GM10248 (cell line): ENCODE measurements around the gene PDLIM7.

Experiments used
- CTCF ChIA-PET: fragments of 300-600 bp; sonication (Branson Sonifier 250); formaldehyde crosslinking; extraction: SDS; loops from one replicate; lab custom pipeline; 2021; ENCODE audit warnings: antibody characterized with exemption; lab: Yijun Ruan, JAX
- POLR2A ChIA-PET: fragments of 350-650 bp; sonication (Branson Sonifier 250); formaldehyde crosslinking; extraction: SDS; loops from one replicate; lab custom pipeline; 2020; ENCODE audit warnings: antibody characterized with exemption; lab: Yijun Ruan, JAX
- DNase-seq: peaks from one replicate; pipeline ENCODE4 v3.0.0; 2012; ENCODE audit errors: extremely low spot score
- TF ChIP-seq, protein P1 (sequence below): IDR thresholded peaks from 2 replicates; pipeline ENCODE4 v1.5.1; 2012; ENCODE audit warnings: mild to moderate bottlenecking, low read depth; ENCODE audit errors: extremely low read depth, missing control alignments, control extremely low read depth

The PDLIM7 gene

DNA sequence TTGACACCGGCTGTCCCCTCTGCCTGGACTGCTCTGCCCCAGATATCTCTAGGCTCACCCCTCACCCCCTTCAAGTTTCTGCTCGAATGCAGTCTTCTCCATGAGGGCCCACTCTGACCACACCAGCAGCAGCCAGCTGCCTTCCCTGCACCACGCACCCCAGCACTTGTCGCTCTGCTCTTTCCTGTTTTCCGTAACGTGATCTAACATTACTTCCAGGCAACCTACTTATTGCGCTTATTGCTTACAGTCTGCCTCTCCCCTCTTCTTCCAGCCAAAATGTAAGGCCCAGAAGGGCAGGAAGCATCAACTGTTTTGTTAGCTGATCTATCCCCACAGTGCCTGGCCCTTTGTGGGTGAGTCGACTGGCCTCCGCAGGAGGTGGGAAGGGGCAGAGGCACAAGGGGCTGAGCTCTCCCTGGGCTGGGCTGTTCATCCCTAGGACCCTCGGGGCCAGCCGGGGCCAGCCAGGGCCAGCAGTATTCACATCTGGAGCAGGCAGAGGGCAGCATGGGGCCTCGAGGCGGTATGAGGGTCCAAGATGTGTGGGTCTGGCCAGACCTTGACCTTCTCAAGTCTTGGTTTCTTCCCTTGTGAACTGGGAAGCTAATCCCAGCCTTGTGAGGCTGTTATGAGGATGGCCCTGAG, 12.4 kb downstream of the PDLIM7 start:
- DNase-seq, result no peak
- CTCF ChIA-PET, result interaction anchor here (1.0 to 1.5 kb wide), 4 partner anchors 16 to 95 kb away, joined by 3 to 4 read pairs (median 4); no protein-coding TSS in a partner anchor
- TF ChIP-seq, protein P1, sequence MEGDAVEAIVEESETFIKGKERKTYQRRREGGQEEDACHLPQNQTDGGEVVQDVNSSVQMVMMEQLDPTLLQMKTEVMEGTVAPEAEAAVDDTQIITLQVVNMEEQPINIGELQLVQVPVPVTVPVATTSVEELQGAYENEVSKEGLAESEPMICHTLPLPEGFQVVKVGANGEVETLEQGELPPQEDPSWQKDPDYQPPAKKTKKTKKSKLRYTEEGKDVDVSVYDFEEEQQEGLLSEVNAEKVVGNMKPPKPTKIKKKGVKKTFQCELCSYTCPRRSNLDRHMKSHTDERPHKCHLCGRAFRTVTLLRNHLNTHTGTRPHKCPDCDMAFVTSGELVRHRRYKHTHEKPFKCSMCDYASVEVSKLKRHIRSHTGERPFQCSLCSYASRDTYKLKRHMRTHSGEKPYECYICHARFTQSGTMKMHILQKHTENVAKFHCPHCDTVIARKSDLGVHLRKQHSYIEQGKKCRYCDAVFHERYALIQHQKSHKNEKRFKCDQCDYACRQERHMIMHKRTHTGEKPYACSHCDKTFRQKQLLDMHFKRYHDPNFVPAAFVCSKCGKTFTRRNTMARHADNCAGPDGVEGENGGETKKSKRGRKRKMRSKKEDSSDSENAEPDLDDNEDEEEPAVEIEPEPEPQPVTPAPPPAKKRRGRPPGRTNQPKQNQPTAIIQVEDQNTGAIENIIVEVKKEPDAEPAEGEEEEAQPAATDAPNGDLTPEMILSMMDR, result no peak
- POLR2A ChIA-PET, result no interaction called here

DNA sequence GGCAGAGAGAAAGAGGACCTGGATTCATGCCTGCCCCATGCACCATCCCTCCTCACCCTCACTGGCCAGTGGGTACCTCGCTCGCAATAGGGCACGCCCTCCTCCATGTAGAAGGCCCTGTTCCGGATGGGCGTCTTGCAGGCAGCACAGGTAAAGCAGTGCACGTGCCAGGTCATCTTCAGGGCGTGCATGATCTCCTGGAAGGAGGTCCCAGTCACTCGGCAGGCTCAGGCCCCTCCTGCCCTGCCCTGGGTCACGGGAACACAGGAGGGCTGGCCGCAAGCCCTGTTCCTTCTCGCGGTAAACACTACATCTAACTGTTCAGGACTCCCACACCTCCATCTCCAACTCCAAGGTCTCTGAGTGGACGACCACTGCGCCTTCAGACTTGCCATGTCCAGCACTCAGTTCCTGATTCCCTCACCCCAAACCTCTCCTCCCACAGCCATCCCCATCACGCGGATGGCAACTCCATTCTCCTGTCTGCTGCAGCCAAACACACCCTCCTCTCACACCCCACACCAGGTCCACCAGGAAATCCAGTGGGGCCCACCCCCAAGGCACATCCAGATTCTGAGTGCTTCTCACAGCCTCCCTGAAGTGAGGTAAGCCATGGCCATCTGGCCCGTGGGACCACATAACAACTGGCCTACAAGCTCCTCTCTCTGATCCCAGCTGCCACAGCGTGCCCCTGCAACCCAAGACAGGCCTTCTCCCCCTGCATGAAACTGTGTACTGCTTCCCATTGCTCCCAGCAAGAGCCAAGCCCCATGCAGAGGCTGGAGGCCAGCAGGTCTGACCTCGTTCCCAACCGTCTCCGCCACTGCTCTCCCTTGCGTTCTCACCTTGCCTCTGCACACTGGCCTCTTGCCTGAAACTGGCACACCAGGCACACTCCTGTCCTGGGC, 13.2 kb downstream of the PDLIM7 start:
- POLR2A ChIA-PET, result no interaction called here
- CTCF ChIA-PET, result no interaction called here
- TF ChIP-seq, protein P1, result no peak
- DNase-seq, result no peak

DNA sequence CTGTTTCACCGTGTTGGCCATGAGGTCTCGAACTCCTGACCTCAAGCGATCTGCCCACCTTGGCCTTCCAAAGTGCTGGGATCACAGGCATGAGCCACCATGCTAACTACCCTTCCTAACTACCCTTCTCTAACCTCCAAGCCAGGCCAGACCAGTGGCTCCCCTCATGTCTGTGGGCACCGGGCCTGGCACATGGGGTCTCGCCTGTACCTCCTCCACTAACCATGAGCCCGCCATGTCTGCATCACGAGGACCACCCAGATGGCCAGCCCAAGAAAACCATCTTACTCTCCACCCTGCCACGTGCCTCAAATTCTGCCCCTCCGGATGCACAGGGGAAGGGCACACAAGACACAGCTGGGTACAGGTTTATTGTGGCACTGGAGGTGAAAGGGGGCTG, 14.4 kb downstream of the PDLIM7 start:
- CTCF ChIA-PET, result no interaction called here
- TF ChIP-seq, protein P1, result no peak
- no peak for DNase-seq
- POLR2A ChIA-PET, result interaction anchor here (0.7 kb wide), 1 partner anchor 12 kb away, joined by 5 read pairs; no protein-coding TSS in a partner anchor

DNA sequence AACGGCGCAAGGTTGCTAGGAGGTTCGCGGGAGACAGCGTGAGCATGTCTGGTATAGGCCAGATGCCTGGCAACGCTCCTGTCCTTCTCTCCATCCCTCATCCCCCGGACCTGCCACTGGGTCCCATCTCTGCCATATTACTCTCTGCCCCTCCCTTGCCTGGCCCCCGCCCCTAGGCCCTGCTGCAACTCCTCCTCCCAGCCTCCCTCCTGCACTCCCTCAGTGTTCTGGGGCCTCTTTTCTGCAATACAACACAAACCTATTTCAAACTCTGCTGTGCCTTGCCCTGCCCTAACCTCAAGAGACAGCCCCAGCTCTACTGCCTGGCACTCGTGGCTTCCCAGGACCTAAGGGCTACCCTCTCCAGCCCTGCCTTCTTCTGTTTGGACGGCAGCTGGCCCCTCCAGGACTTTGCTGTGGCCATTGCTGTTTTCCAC, 15.0 kb downstream of the PDLIM7 start:
- ChIA-PET CTCF (no interaction called here), POLR2A (interaction anchor here (0.7 kb wide), 1 partner anchor 13 kb away, joined by 5 read pairs; no protein-coding TSS in a partner anchor)
- TF ChIP-seq, protein P1, result no peak
- DNase-seq, result no peak

DNA sequence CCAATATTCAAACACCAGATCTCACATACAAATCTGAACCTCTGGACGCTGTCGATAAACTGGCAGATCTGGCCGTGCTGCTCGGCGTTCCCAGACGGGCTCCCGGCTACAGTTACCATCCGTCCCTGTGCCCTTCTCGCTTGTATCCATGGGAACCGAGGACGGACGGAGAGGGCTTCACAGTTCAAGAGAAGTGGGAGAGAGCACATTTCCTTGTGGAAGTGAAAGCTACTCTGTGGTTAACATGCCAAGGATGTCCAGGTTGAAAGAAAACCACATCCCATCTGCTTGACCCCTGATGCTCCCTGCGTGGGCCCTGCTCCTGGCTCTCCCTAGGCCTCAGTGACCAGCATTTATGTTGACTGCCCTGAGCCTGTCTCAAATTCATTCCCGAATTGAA, 17.6 kb downstream of the PDLIM7 start:
- ChIA-PET CTCF (interaction anchor here (0.9 to 7.1 kb wide), 9 partner anchors 11 to 162 kb away, joined by 3 to 59 read pairs (median 9); partner anchors contain the start of gene PDLIM7), POLR2A (no interaction called here)
- DNase-seq, result no peak
- TF ChIP-seq, protein P1, result no peak
